ENCODE data around the gene TRRAP. TPM values are rescaled to one million over a fixed set of nuclear protein-coding genes. Genes with fewer than 3 reads are reported as not detected.

The TRRAP gene
- total RNA-seq, 2 donors from 2014 or later, result 21.1 to 25.2 TPM

GRCh38 chr7:99014113-99014985 lies 136.0 kb downstream of the TRRAP start:
- Histone ChIP-seq H3K9me3 (no peaks in the 10 kb centered on the region), H3K27me3 (no peaks in the 10 kb centered on the region), H3K27ac (no peak overlapping the region), H3K4me3 (no peak overlapping the region), H3K36me3 (replicated peaks in 1 of 2; ENCODE audit: insufficient read depth in 1 of 2, low read depth in 2 of 2) (peaks cover 0 to 23% of the 10 kb centered on the region in 2 donors), H3K4me1 (no peaks in the 10 kb centered on the region)
- TF ChIP-seq POLR2A (IDR thresholded peaks at IDR 0.05) (no peak), CTCF (IDR thresholded peaks at IDR 0.05) (no peak)
- no peak for DNase-seq
- intact Hi-C loops (cut with DNase I), result no loop called here
- peak; percentile 15 for ATAC-seq
- 88 to 90% methylated on average over 14 to 18 of the region's 18 CpGs for WGBS, 2 donors

- no peaks in the 10 kb centered on the region for H3K4me1 ChIP-seq
- DNase-seq (no peak), ATAC-seq (no peak)
- H3K9me3 ChIP-seq, result no peaks in the 10 kb centered on the region
- intact Hi-C loops (cut with DNase I), result no loop called here
- no peak overlapping the region for H3K4me3 ChIP-seq
- TF ChIP-seq POLR2A (IDR thresholded peaks at IDR 0.05) (no peak), CTCF (IDR thresholded peaks at IDR 0.05) (no peak)
- peaks cover 0 to 22% of the 10 kb centered on the region in 2 donors for H3K36me3 ChIP-seq (replicated peaks in 1 of 2; ENCODE audit: insufficient read depth in 1 of 2, low read depth in 2 of 2)
- H3K27me3 ChIP-seq, result no peaks in the 10 kb centered on the region
- WGBS, 2 donors, result 91 to 99% methylated on average over 7 to 8 of the region's 8 CpGs
- no peak overlapping the region for H3K27ac ChIP-seq
These were observed 137.9 kb downstream of the TRRAP start for GRCh38 chr7:99016196-99016595.

GRCh38 chr7:99019523-99020412 lies 141.4 kb downstream of the TRRAP start:
- peak in 1 of 4 donors; percentile 2 for DNase-seq
- ATAC-seq, result no peak
- intact Hi-C loops (cut with DNase I), result no loop called here

GRCh38 chr7:99020413-99020715 lies 142.0 kb downstream of the TRRAP start:
- intact Hi-C loops (cut with DNase I), result no loop called here
- WGBS, 2 donors, result 82 to 93% methylated on average over 3 of the region's 3 CpGs
- Histone ChIP-seq H3K9me3 (no peaks in the 10 kb centered on the region), H3K27me3 (no peaks in the 10 kb centered on the region), H3K4me3 (no peak overlapping the region), H3K4me1 (peaks cover 4% of the 10 kb centered on the region), H3K27ac (no peak overlapping the region), H3K36me3 (replicated peaks in 1 of 2; ENCODE audit: insufficient read depth in 1 of 2, low read depth in 2 of 2) (no peaks in the 10 kb centered on the region)
- no peak for TF ChIP-seq POLR2A (IDR thresholded peaks at IDR 0.05)
- no peak for TF ChIP-seq CTCF (IDR thresholded peaks at IDR 0.05)
- no peak for ATAC-seq
- DNase-seq, result no peak

More at GRCh38 chr7:99019523-99020412, 141.4 kb downstream of the TRRAP start:
- Histone ChIP-seq H3K27me3 (no peaks in the 10 kb centered on the region), H3K4me3 (no peak overlapping the region), H3K27ac (no peak overlapping the region), H3K4me1 (peaks cover 4% of the 10 kb centered on the region), H3K36me3 (replicated peaks in 1 of 2; ENCODE audit: insufficient read depth in 1 of 2, low read depth in 2 of 2) (peaks cover 0 to 3% of the 10 kb centered on the region in 2 donors), H3K9me3 (no peaks in the 10 kb centered on the region)
- no peak for TF ChIP-seq POLR2A (IDR thresholded peaks at IDR 0.05)
- TF ChIP-seq CTCF (IDR thresholded peaks at IDR 0.05), result no peak
- 81 to 85% methylated on average over 12 of the region's 12 CpGs for WGBS, 2 donors

Measured in body of pancreas (tissue), 4 donors.